ENCODE results near the gene PIP5K1C.

PIP5K1C gene

GRCh38 chr19:3664879-3665642, 35.2 kb downstream of the PIP5K1C start:
- no peak for DNase-seq
- H3K4me2 ChIP-seq (ENCODE audit: low read length, poor library complexity, severe bottlenecking), result no peak overlapping the region
- H3K4ac ChIP-seq (ENCODE audit: low read depth in 1 of 2, low read length in 2 of 2), result no peak overlapping the region
- H3K9ac ChIP-seq (ENCODE audit: low read length), result no peak overlapping the region
- H3K4me3 ChIP-seq (ENCODE audit: insufficient read depth in 1 of 2, low read depth in 1 of 2, low read length in 2 of 2), result no peak overlapping the region
- no peak overlapping the region for H2BK5ac ChIP-seq (ENCODE audit: low read depth, low read length, poor library complexity, severe bottlenecking)
- no peak overlapping the region for H4K8ac ChIP-seq (ENCODE audit: low read length)
- H3K4me1 ChIP-seq (ENCODE audit: control insufficient read depth, insufficient read depth, low read depth, low read length), result peaks cover 55% of the 10 kb centered on the region
- H3K9me3 ChIP-seq (ENCODE audit: control insufficient read depth, low read length), result no peaks in the 10 kb centered on the region
- no peaks in the 10 kb centered on the region for H3K27me3 ChIP-seq (ENCODE audit: control insufficient read depth in 1 of 2, insufficient read depth in 1 of 2, low read length in 2 of 2)
- no peak overlapping the region for H3K14ac ChIP-seq (ENCODE audit: low read length in 2 of 2)
- H2AFZ ChIP-seq (ENCODE audit: low read depth, low read length), result no peak overlapping the region
- no peak overlapping the region for H2BK120ac ChIP-seq (ENCODE audit: low read depth, low read length)
- H2BK15ac ChIP-seq (ENCODE audit: low read depth, poor library complexity, severe bottlenecking), result no peak overlapping the region
- no peak overlapping the region for H4K91ac ChIP-seq (ENCODE audit: low read length)
- peaks cover 17% of the 10 kb centered on the region for H3K79me1 ChIP-seq (replicated peaks; ENCODE audit: low read length, poor library complexity, severe bottlenecking)
- peaks cover 45 to 92% of the 10 kb centered on the region in 2 experiments for H3K36me3 ChIP-seq (ENCODE audit: control insufficient read depth in 1 of 2, insufficient read depth in 2 of 2, low read depth in 1 of 2, low read length in 2 of 2)
- H3K18ac ChIP-seq (ENCODE audit: low read depth in 1 of 2, low read length in 2 of 2), result no peak overlapping the region
- peak overlapping the region; percentile 63 for H2AK5ac ChIP-seq (ENCODE audit: low read length, severe bottlenecking)
- no peak overlapping the region for H3K27ac ChIP-seq (ENCODE audit: low read length, poor library complexity, severe bottlenecking)
- H3K23ac ChIP-seq (ENCODE audit: low read length in 2 of 2), result no peak overlapping the region
- no peak overlapping the region for H2BK12ac ChIP-seq (ENCODE audit: low read length in 2 of 2)
- WGBS, result 93% methylated on average over 17 of the region's 19 CpGs

GRCh38 chr19:3663838-3664237, 36.4 kb downstream of the PIP5K1C start:
- Histone ChIP-seq H3K36me3 (ENCODE audit: control insufficient read depth in 1 of 2, insufficient read depth in 2 of 2, low read depth in 1 of 2, low read length in 2 of 2) (peaks cover 54 to 98% of the 10 kb centered on the region in 2 experiments), H3K23ac (ENCODE audit: low read length in 2 of 2) (no peak overlapping the region), H4K8ac (ENCODE audit: low read length) (no peak overlapping the region), H2BK12ac (ENCODE audit: low read length in 2 of 2) (no peak overlapping the region), H3K9ac (ENCODE audit: low read length) (no peak overlapping the region), H3K4me3 (ENCODE audit: insufficient read depth in 1 of 2, low read depth in 1 of 2, low read length in 2 of 2) (no peak overlapping the region), H2BK5ac (ENCODE audit: low read depth, low read length, poor library complexity, severe bottlenecking) (no peak overlapping the region), H2AK5ac (ENCODE audit: low read length, severe bottlenecking) (no peak overlapping the region), H3K27ac (ENCODE audit: low read length, poor library complexity, severe bottlenecking) (no peak overlapping the region), H4K91ac (ENCODE audit: low read length) (no peak overlapping the region), H3K18ac (ENCODE audit: low read depth in 1 of 2, low read length in 2 of 2) (no peak overlapping the region), H3K27me3 (ENCODE audit: control insufficient read depth in 1 of 2, insufficient read depth in 1 of 2, low read length in 2 of 2) (no peaks in the 10 kb centered on the region), H3K4me2 (ENCODE audit: low read length, poor library complexity, severe bottlenecking) (no peak overlapping the region), H3K4me1 (ENCODE audit: control insufficient read depth, insufficient read depth, low read depth, low read length) (peaks cover 49% of the 10 kb centered on the region), H3K9me3 (ENCODE audit: control insufficient read depth, low read length) (no peaks in the 10 kb centered on the region), H3K14ac (ENCODE audit: low read length in 2 of 2) (no peak overlapping the region), H3K4ac (ENCODE audit: low read depth in 1 of 2, low read length in 2 of 2) (no peak overlapping the region), H2BK120ac (ENCODE audit: low read depth, low read length) (no peak overlapping the region), H2BK15ac (ENCODE audit: low read depth, poor library complexity, severe bottlenecking) (no peak overlapping the region), H2AFZ (ENCODE audit: low read depth, low read length) (no peak overlapping the region), H3K79me1 (replicated peaks; ENCODE audit: low read length, poor library complexity, severe bottlenecking) (peaks cover 20% of the 10 kb centered on the region)
- WGBS, result 95% methylated on average over 18 of the region's 18 CpGs
- no peak for DNase-seq

- Histone ChIP-seq H3K18ac (ENCODE audit: low read depth in 1 of 2, low read length in 2 of 2) (no peak overlapping the region), H2AFZ (ENCODE audit: low read depth, low read length) (no peak overlapping the region), H3K9me3 (ENCODE audit: control insufficient read depth, low read length) (no peaks in the 10 kb centered on the region), H3K79me1 (replicated peaks; ENCODE audit: low read length, poor library complexity, severe bottlenecking) (peaks cover 16% of the 10 kb centered on the region), H3K27ac (ENCODE audit: low read length, poor library complexity, severe bottlenecking) (no peak overlapping the region), H3K4ac (ENCODE audit: low read depth in 1 of 2, low read length in 2 of 2) (no peak overlapping the region), H4K91ac (ENCODE audit: low read length) (no peak overlapping the region), H3K9ac (ENCODE audit: low read length) (no peak overlapping the region), H3K4me2 (ENCODE audit: low read length, poor library complexity, severe bottlenecking) (no peak overlapping the region), H4K8ac (ENCODE audit: low read length) (no peak overlapping the region), H3K27me3 (ENCODE audit: control insufficient read depth in 1 of 2, insufficient read depth in 1 of 2, low read length in 2 of 2) (no peaks in the 10 kb centered on the region), H3K36me3 (ENCODE audit: control insufficient read depth in 1 of 2, insufficient read depth in 2 of 2, low read depth in 1 of 2, low read length in 2 of 2) (peaks cover 74 to 98% of the 10 kb centered on the region in 2 experiments), H3K4me3 (ENCODE audit: insufficient read depth in 1 of 2, low read depth in 1 of 2, low read length in 2 of 2) (no peak overlapping the region), H2BK12ac (ENCODE audit: low read length in 2 of 2) (no peak overlapping the region), H2BK15ac (ENCODE audit: low read depth, poor library complexity, severe bottlenecking) (no peak overlapping the region), H3K23ac (ENCODE audit: low read length in 2 of 2) (no peak overlapping the region), H2BK120ac (ENCODE audit: low read depth, low read length) (no peak overlapping the region), H3K4me1 (ENCODE audit: control insufficient read depth, insufficient read depth, low read depth, low read length) (peaks cover 47% of the 10 kb centered on the region), H2BK5ac (ENCODE audit: low read depth, low read length, poor library complexity, severe bottlenecking) (no peak overlapping the region), H3K14ac (ENCODE audit: low read length in 2 of 2) (no peak overlapping the region), H2AK5ac (ENCODE audit: low read length, severe bottlenecking) (no peak overlapping the region)
- WGBS, result 97% methylated on average over 34 of the region's 34 CpGs
- DNase-seq, result no peak
These were observed 38.7 kb downstream of the PIP5K1C start for GRCh38 chr19:3661284-3662238.

All from mesenchymal stem cell (in vitro differentiated cells and primary cell).